ENCODE data around the gene LAMA1. TPM values are rescaled to one million over a fixed set of nuclear protein-coding genes. Genes with fewer than 3 reads are reported as not detected.

The LAMA1 gene
- total RNA-seq, 2 experiments from 2014 or later, result not detected

- Mint-ChIP-seq H3K27me3 (no peaks in the 10 kb centered on the region), H3K4me3 (no peak overlapping the region), H3K27ac (no peak overlapping the region), H3K9me3 (ENCODE audit: low read depth) (no peaks in the 10 kb centered on the region), H3K36me3 (ENCODE audit: low read depth) (no peaks in the 10 kb centered on the region), H3K4me1 (no peaks in the 10 kb centered on the region)
- intact Hi-C loops (cut with DNase I, micrococcal nuclease), result no loop called here
- ChIA-PET CTCF (no interaction called here), POLR2A (no interaction called here)
- DNase-seq, result no peak
- no peak for ATAC-seq
Observed at GRCh38 chr18:6975084-6975483, 142.5 kb downstream of the LAMA1 start.

- ATAC-seq, result no peak
- CTCF ChIA-PET, result interaction anchor here (0.7 kb wide), 1 partner anchor 86 kb away, joined by 3 read pairs; no protein-coding TSS in a partner anchor
Observed at GRCh38 chr18:6971823-6972478, 145.6 kb downstream of the LAMA1 start.

DNA sequence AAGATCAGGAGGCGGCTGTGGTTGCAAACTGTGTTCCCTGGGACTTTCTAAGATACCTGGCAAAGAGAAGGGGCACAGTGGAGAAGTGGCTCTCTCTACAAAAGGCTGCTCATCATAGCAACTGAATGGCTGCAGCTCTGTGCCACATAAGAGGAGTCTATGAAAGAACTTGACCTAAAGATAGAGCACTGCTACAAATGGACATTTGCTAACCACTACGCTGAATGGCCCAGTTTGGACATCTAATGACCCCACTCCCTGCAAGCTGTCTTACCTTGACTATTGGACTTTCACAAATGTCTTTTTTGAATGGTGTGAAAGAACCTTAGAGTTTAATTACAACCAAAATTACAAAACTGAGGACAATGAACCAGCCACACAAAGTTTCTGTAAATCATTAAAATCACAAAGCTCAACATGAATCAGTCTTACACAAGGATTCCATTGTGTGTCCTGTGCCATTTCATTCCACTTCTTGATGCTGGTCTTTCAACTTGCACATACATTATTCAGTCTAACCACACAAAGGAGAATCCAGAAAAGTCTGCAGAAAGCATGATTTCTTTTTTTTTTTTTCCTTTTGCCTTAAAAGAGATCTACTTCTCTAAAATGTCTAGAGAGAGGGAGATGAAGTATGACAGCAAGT is 154.0 kb downstream of the LAMA1 start:
- ChIA-PET POLR2A (no interaction called here), CTCF (interaction anchor here (1.0 kb wide), 1 partner anchor 603 kb away, joined by 3 read pairs; no protein-coding TSS in a partner anchor)
- intact Hi-C loops (cut with DNase I, micrococcal nuclease), result no loop called here
- H3K36me3 Mint-ChIP-seq (ENCODE audit: low read depth), result no peaks in the 10 kb centered on the region
- ATAC-seq (no peak), DNase-seq (no peak)
- peaks cover 3% of the 10 kb centered on the region for H3K9me3 Mint-ChIP-seq (ENCODE audit: low read depth)
- no peaks in the 10 kb centered on the region for H3K4me1 Mint-ChIP-seq
- H3K27me3 Mint-ChIP-seq, result no peaks in the 10 kb centered on the region
- H3K4me3 Mint-ChIP-seq, result no peak overlapping the region
- H3K27ac Mint-ChIP-seq, result no peak overlapping the region

More at GRCh38 chr18:6971823-6972478, 145.6 kb downstream of the LAMA1 start:
- POLR2A ChIA-PET, result no interaction called here
- no peaks in the 10 kb centered on the region for H3K27me3 Mint-ChIP-seq
- H3K9me3 Mint-ChIP-seq (ENCODE audit: low read depth), result no peaks in the 10 kb centered on the region
- no peak for DNase-seq
- H3K4me1 Mint-ChIP-seq, result no peaks in the 10 kb centered on the region
- intact Hi-C loops (cut with DNase I, micrococcal nuclease), result no loop called here
- H3K27ac Mint-ChIP-seq, result no peak overlapping the region
- H3K36me3 Mint-ChIP-seq (ENCODE audit: low read depth), result no peaks in the 10 kb centered on the region
- H3K4me3 Mint-ChIP-seq, result no peak overlapping the region

GRCh38 chr18:6962571-6963451 is 154.8 kb downstream of the LAMA1 start:
- no peaks in the 10 kb centered on the region for H3K27me3 Mint-ChIP-seq
- POLR2A ChIA-PET, result no interaction called here
- no peaks in the 10 kb centered on the region for H3K36me3 Mint-ChIP-seq (ENCODE audit: low read depth)
- peaks cover 3% of the 10 kb centered on the region for H3K9me3 Mint-ChIP-seq (ENCODE audit: low read depth)
- DNase-seq, result no peak
- H3K4me3 Mint-ChIP-seq, result no peak overlapping the region
- CTCF ChIA-PET, result no interaction called here
- H3K27ac Mint-ChIP-seq, result no peak overlapping the region
- intact Hi-C loops (cut with DNase I, micrococcal nuclease), result no loop called here
- H3K4me1 Mint-ChIP-seq, result no peaks in the 10 kb centered on the region
- ATAC-seq, result no peak

GRCh38 chr18:6961331-6961730 is 156.3 kb downstream of the LAMA1 start:
- H3K4me1 Mint-ChIP-seq, result no peaks in the 10 kb centered on the region
- H3K9me3 Mint-ChIP-seq (ENCODE audit: low read depth), result peaks cover 3% of the 10 kb centered on the region
- no peaks in the 10 kb centered on the region for H3K27me3 Mint-ChIP-seq
- no peaks in the 10 kb centered on the region for H3K36me3 Mint-ChIP-seq (ENCODE audit: low read depth)
- ATAC-seq (no peak), DNase-seq (no peak)
- CTCF ChIA-PET, result no interaction called here
- no peak overlapping the region for H3K27ac Mint-ChIP-seq
- intact Hi-C loops (cut with DNase I, micrococcal nuclease), result no loop called here
- no peak overlapping the region for H3K4me3 Mint-ChIP-seq
- POLR2A ChIA-PET, result no interaction called here

GRCh38 chr18:6960656-6961055 is 156.9 kb downstream of the LAMA1 start:
- Mint-ChIP-seq H3K27ac (no peak overlapping the region), H3K4me3 (no peak overlapping the region), H3K4me1 (no peaks in the 10 kb centered on the region), H3K36me3 (ENCODE audit: low read depth) (no peaks in the 10 kb centered on the region), H3K27me3 (no peaks in the 10 kb centered on the region), H3K9me3 (ENCODE audit: low read depth) (peaks cover 3% of the 10 kb centered on the region)
- ChIA-PET POLR2A (no interaction called here), CTCF (no interaction called here)
- intact Hi-C loops (cut with DNase I, micrococcal nuclease), result no loop called here
- no peak for ATAC-seq
- no peak for DNase-seq

DNA sequence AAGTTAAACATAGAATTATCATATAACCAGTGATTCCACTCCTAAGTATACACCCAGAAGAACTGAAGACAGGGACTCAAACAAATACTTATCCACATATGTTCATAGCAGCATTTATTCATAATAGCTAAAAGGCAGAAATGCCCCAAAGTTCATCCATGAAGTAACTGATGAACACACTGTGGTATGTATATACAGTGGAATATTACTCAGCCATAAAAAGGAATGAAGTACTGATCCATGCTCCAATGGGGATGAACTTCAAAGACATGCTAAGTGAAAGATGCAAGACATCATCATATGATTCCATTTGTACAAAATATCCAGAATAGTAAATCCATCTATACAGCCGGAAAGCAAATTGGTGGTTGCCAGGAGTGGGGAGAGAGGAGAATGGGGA is 157.5 kb downstream of the LAMA1 start:
- DNase-seq (no peak), ATAC-seq (no peak)
- H3K4me1 Mint-ChIP-seq, result no peaks in the 10 kb centered on the region
- ChIA-PET POLR2A (no interaction called here), CTCF (no interaction called here)
- H3K27ac Mint-ChIP-seq, result no peak overlapping the region
- intact Hi-C loops (cut with DNase I, micrococcal nuclease), result no loop called here
- peaks cover 3% of the 10 kb centered on the region for H3K9me3 Mint-ChIP-seq (ENCODE audit: low read depth)
- no peaks in the 10 kb centered on the region for H3K27me3 Mint-ChIP-seq
- H3K4me3 Mint-ChIP-seq, result no peak overlapping the region
- no peaks in the 10 kb centered on the region for H3K36me3 Mint-ChIP-seq (ENCODE audit: low read depth)

GRCh38 chr18:6959110-6959509 is 158.5 kb downstream of the LAMA1 start:
- DNase-seq, result no peak
- no peaks in the 10 kb centered on the region for H3K36me3 Mint-ChIP-seq (ENCODE audit: low read depth)
- peaks cover 3% of the 10 kb centered on the region for H3K9me3 Mint-ChIP-seq (ENCODE audit: low read depth)
- no peaks in the 10 kb centered on the region for H3K4me1 Mint-ChIP-seq
- POLR2A ChIA-PET, result no interaction called here
- CTCF ChIA-PET, result no interaction called here
- H3K27ac Mint-ChIP-seq, result no peak overlapping the region
- H3K4me3 Mint-ChIP-seq, result no peak overlapping the region
- ATAC-seq, result no peak
- H3K27me3 Mint-ChIP-seq, result no peaks in the 10 kb centered on the region
- intact Hi-C loops (cut with DNase I, micrococcal nuclease), result no loop called here

- Mint-ChIP-seq H3K27me3 (no peaks in the 10 kb centered on the region), H3K4me1 (no peaks in the 10 kb centered on the region)
Observed at GRCh38 chr18:6956999-6957398, 160.6 kb downstream of the LAMA1 start.

GRCh38 chr18:6956495-6956894 is 161.1 kb downstream of the LAMA1 start:
- Mint-ChIP-seq H3K27ac (no peak overlapping the region), H3K27me3 (no peaks in the 10 kb centered on the region), H3K4me1 (no peaks in the 10 kb centered on the region), H3K4me3 (no peak overlapping the region), H3K36me3 (ENCODE audit: low read depth) (no peaks in the 10 kb centered on the region), H3K9me3 (ENCODE audit: low read depth) (peaks cover 3% of the 10 kb centered on the region)
- ChIA-PET POLR2A (no interaction called here), CTCF (no interaction called here)
- no peak for ATAC-seq
- intact Hi-C loops (cut with DNase I, micrococcal nuclease), result no loop called here
- DNase-seq, result no peak

More at GRCh38 chr18:6956999-6957398, 160.6 kb downstream of the LAMA1 start:
- no peak for ATAC-seq
- peaks cover 3% of the 10 kb centered on the region for H3K9me3 Mint-ChIP-seq (ENCODE audit: low read depth)
- ChIA-PET CTCF (no interaction called here), POLR2A (no interaction called here)
- H3K36me3 Mint-ChIP-seq (ENCODE audit: low read depth), result no peaks in the 10 kb centered on the region
- H3K27ac Mint-ChIP-seq, result no peak overlapping the region
- no peak for DNase-seq
- intact Hi-C loops (cut with DNase I, micrococcal nuclease), result no loop called here
- no peak overlapping the region for H3K4me3 Mint-ChIP-seq

DNA sequence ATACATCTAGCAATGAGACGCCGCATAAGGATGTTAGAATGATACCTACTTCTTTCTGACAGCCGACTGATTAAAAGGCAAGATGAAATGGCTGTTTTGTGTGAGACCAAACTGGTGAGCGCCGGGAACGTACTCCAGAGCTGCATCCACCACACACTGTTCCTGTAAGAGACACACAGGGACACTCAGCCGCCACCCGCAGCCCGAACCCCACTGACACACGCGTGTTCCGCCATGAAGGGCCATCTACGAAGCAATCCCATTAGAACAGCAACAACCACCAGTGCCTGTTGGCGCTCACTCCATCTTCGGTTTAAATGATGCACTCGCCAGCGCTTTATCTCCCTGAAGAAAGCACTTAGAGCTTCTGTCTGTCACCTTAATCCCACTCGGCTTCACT is 162.3 kb downstream of the LAMA1 start:
- DNase-seq (no peak), ATAC-seq (no peak)
- POLR2A ChIA-PET, result no interaction called here
- H3K4me3 Mint-ChIP-seq, result no peak overlapping the region
- CTCF ChIA-PET, result no interaction called here
- H3K4me1 Mint-ChIP-seq, result no peaks in the 10 kb centered on the region
- intact Hi-C loops (cut with DNase I, micrococcal nuclease), result no loop called here
- H3K27ac Mint-ChIP-seq, result no peak overlapping the region
- H3K36me3 Mint-ChIP-seq (ENCODE audit: low read depth), result no peaks in the 10 kb centered on the region
- no peaks in the 10 kb centered on the region for H3K27me3 Mint-ChIP-seq
- peaks cover 2% of the 10 kb centered on the region for H3K9me3 Mint-ChIP-seq (ENCODE audit: low read depth)

- Mint-ChIP-seq H3K4me3 (no peak overlapping the region), H3K27me3 (no peaks in the 10 kb centered on the region), H3K9me3 (ENCODE audit: low read depth) (no peaks in the 10 kb centered on the region), H3K36me3 (ENCODE audit: low read depth) (no peaks in the 10 kb centered on the region), H3K4me1 (no peaks in the 10 kb centered on the region), H3K27ac (no peak overlapping the region)
- no peak for ATAC-seq
- intact Hi-C loops (cut with DNase I, micrococcal nuclease), result no loop called here
- no peak for DNase-seq
- CTCF ChIA-PET, result interaction anchor here (0.6 kb wide), 1 partner anchor 33 kb away, joined by 3 read pairs; no protein-coding TSS in a partner anchor
- POLR2A ChIA-PET, result no interaction called here
Observed at GRCh38 chr18:6954501-6954900, 163.1 kb downstream of the LAMA1 start.

Measured in activated CD4-positive, alpha-beta T cell treated with anti-CD3 and anti-CD28 coated beads for 36 hours (primary cell).